ENCODE measurements around the gene BMS1.
"Not testable (repeated sequence)": the region's sequence is repeated elsewhere in the genome, so short reads cannot be mapped to it uniquely, and the experiment has no call there.

BMS1 gene

GRCh38 chr10:42859256-42859655, 76.7 kb downstream of the BMS1 start:
- Histone ChIP-seq H3K36me3 (ENCODE audit: low read length) (no peaks in the 10 kb centered on the region), H4K20me1 (ENCODE audit: low read depth, low read length) (no peaks in the 10 kb centered on the region), H3K4me2 (ENCODE audit: low read depth, low read length, poor library complexity, severe bottlenecking) (no peak overlapping the region), H3K27me3 (ENCODE audit: low read length) (no peaks in the 10 kb centered on the region), H3F3A (ENCODE audit: insufficient read depth) (no peaks in the 10 kb centered on the region), H3K4me3 (ENCODE audit: insufficient read depth, low read length, poor library complexity, severe bottlenecking) (no peak overlapping the region), H3K27ac (ENCODE audit: low read depth, low read length) (no peak overlapping the region), H3K79me2 (ENCODE audit: insufficient read depth, low read length) (no peaks in the 10 kb centered on the region), H3K9ac (ENCODE audit: low read length) (no peak overlapping the region), H3K9me2 (replicated peaks; ENCODE audit: insufficient read depth, low read length) (no peaks in the 10 kb centered on the region), H3K9me3 (ENCODE audit: insufficient read depth, low read length) (no peaks in the 10 kb centered on the region), H2AFZ (ENCODE audit: low read depth, low read length, severe bottlenecking) (no peak overlapping the region)
- TF ChIP-seq CTCF (IDR thresholded peaks at IDR 0.05; ENCODE audit: insufficient read depth, low read length, poor library complexity, severe bottlenecking) (no peak), EZH2phosphoT487 (conservative IDR thresholded peaks at IDR 0.05; ENCODE audit: low read length) (no peak)

GRCh38 chr10:42860016-42860415, 77.4 kb downstream of the BMS1 start:
- H3K9me3 ChIP-seq (ENCODE audit: insufficient read depth, low read length); H3K9me2 ChIP-seq (replicated peaks; ENCODE audit: insufficient read depth, low read length); H3K27me3 ChIP-seq (ENCODE audit: low read length); H4K20me1 ChIP-seq (ENCODE audit: low read depth, low read length); H3K4me3 ChIP-seq (ENCODE audit: insufficient read depth, low read length, poor library complexity, severe bottlenecking); H3K27ac ChIP-seq (ENCODE audit: low read depth, low read length); H3K79me2 ChIP-seq (ENCODE audit: insufficient read depth, low read length); H3K9ac ChIP-seq (ENCODE audit: low read length); H2AFZ ChIP-seq (ENCODE audit: low read depth, low read length, severe bottlenecking); H3K36me3 ChIP-seq (ENCODE audit: low read length); H3F3A ChIP-seq (ENCODE audit: insufficient read depth); H3K4me2 ChIP-seq (ENCODE audit: low read depth, low read length, poor library complexity, severe bottlenecking): not testable (repeated sequence)

GRCh38 chr10:42862801-42863200, 80.2 kb downstream of the BMS1 start:
- H3K79me2 ChIP-seq (ENCODE audit: insufficient read depth, low read length); H3K4me3 ChIP-seq (ENCODE audit: insufficient read depth, low read length, poor library complexity, severe bottlenecking); H3K4me2 ChIP-seq (ENCODE audit: low read depth, low read length, poor library complexity, severe bottlenecking); H3K9ac ChIP-seq (ENCODE audit: low read length); H4K20me1 ChIP-seq (ENCODE audit: low read depth, low read length); H3K27me3 ChIP-seq (ENCODE audit: low read length); H3K9me2 ChIP-seq (replicated peaks; ENCODE audit: insufficient read depth, low read length); H3F3A ChIP-seq (ENCODE audit: insufficient read depth); H3K9me3 ChIP-seq (ENCODE audit: insufficient read depth, low read length); H2AFZ ChIP-seq (ENCODE audit: low read depth, low read length, severe bottlenecking); H3K27ac ChIP-seq (ENCODE audit: low read depth, low read length); H3K36me3 ChIP-seq (ENCODE audit: low read length): not testable (repeated sequence)

- Histone ChIP-seq H2AFZ (ENCODE audit: low read depth, low read length, severe bottlenecking) (no peak overlapping the region), H3K79me2 (ENCODE audit: insufficient read depth, low read length) (no peaks in the 10 kb centered on the region)
Observed at GRCh38 chr10:42864575-42864974, 82.0 kb downstream of the BMS1 start.

More at GRCh38 chr10:42864575-42864974, 82.0 kb downstream of the BMS1 start:
- no peaks in the 10 kb centered on the region for H3K9me3 ChIP-seq (ENCODE audit: insufficient read depth, low read length)
- H4K20me1 ChIP-seq (ENCODE audit: low read depth, low read length) = no peaks in the 10 kb centered on the region
- no peak for TF ChIP-seq EZH2phosphoT487 (conservative IDR thresholded peaks at IDR 0.05; ENCODE audit: low read length)
- TF ChIP-seq CTCF (IDR thresholded peaks at IDR 0.05; ENCODE audit: insufficient read depth, low read length, poor library complexity, severe bottlenecking) = no peak
- H3K27ac ChIP-seq (ENCODE audit: low read depth, low read length) = no peak overlapping the region
- no peak overlapping the region for H3K4me3 ChIP-seq (ENCODE audit: insufficient read depth, low read length, poor library complexity, severe bottlenecking)
- H3F3A ChIP-seq (ENCODE audit: insufficient read depth) = no peaks in the 10 kb centered on the region
- no peak overlapping the region for H3K9ac ChIP-seq (ENCODE audit: low read length)
- H3K36me3 ChIP-seq (ENCODE audit: low read length) = no peaks in the 10 kb centered on the region
- no peaks in the 10 kb centered on the region for H3K9me2 ChIP-seq (replicated peaks; ENCODE audit: insufficient read depth, low read length)
- no peaks in the 10 kb centered on the region for H3K27me3 ChIP-seq (ENCODE audit: low read length)
- H3K4me2 ChIP-seq (ENCODE audit: low read depth, low read length, poor library complexity, severe bottlenecking) = no peak overlapping the region

Data from SU-DHL-6 (cell line).